Activated CD4-positive, CD25-positive, alpha-beta regulatory T cell treated with anti-CD3 and anti-CD28 coated beads, Interleukin-2, amount 50 U/mL, for 16 hours (primary cell): Measurements from ENCODE around the gene ATP4B.

Experiments
- DNase-seq: peaks from one replicate; pipeline ENCODE4 v3.0.0-alpha.2; 2020; ENCODE audit warnings: low read depth, low spot score

ATP4B gene

GRCh38 chr13:113642563-113642962, 15.4 kb downstream of the ATP4B start:
- DNase-seq = no peak

DNA sequence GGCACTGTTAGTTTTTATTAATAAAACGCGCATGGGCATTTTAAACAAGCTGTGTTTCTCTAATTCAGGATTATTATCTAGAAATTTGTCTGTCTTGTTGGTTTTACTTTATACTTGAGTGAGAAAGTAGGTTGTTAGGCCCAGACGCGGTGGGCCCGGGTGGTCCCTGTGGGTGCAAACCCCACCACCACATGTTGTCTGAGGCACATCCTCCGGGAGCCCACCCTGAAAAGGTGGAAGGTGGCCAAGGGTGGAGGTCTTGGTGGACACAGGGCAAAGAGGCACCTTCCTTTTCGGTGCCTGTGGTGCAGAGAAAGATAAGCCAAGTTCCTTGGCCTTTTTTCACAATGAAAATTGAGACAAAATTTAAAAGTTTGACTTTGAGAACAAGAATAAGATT, 16.6 kb downstream of the ATP4B start:
- DNase-seq = no peak

- no peak for DNase-seq
Observed at GRCh38 chr13:113639616-113640262, 18.3 kb downstream of the ATP4B start.

DNA sequence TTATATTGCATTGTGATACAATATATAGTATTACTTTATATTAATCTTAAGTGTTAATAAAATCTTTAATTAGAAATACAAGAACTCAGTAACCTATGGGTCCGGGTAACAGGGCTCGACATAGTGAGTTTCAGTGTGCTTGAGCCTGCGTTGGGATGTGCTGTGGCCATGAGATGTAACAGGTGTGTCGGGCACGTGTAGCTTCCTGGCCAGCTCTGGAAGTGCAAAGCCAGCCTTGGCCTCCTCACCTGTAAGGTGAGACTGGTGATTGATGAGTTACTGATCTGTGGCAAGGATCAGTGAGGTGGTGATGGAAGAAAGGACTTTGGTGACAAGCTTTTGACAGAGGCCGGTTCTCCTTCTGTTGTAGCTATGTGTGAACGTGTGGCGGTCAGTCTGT, 19.2 kb downstream of the ATP4B start:
- DNase-seq = no peak

GRCh38 chr13:113638173-113638746, 19.7 kb downstream of the ATP4B start:
- DNase-seq = no peak

GRCh38 chr13:113637262-113638160, 20.5 kb downstream of the ATP4B start:
- no peak for DNase-seq

DNA sequence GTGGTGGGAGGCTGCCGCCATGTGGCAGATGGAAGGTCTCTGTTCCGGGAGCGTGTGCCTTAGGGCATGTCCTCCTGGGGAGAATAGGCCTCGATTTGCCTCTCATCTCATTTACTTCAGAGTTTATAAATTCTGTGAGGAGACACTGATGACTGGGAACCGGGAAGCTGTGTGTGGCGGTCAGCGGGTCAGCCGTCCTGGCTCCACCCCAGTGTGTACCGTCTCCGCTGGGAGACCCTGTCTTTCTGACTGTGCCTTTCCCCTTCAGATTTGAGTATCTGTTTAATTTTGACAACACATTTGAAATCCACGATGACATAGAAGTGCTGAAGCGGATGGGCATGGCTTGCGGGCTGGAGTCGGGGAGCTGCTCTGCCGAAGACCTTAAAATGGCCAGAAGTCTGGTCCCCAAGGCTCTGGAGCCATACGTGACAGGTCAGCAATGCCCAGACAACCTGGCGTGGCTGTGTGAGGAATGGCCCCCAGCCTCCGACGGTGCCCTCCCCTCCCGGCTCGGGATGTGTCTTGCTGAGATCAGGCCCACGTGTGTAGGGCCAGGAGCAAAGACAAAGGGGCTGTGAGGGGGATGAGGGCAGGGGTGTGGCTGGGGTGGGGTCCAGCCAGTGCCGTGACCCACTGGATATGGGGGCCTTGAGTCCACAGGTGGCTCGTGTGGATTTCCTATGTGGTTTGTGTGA, 21.6 kb downstream of the ATP4B start:
- no peak for DNase-seq

- DNase-seq = no peak
Observed at GRCh38 chr13:113635709-113636108, 22.3 kb downstream of the ATP4B start.

DNA sequence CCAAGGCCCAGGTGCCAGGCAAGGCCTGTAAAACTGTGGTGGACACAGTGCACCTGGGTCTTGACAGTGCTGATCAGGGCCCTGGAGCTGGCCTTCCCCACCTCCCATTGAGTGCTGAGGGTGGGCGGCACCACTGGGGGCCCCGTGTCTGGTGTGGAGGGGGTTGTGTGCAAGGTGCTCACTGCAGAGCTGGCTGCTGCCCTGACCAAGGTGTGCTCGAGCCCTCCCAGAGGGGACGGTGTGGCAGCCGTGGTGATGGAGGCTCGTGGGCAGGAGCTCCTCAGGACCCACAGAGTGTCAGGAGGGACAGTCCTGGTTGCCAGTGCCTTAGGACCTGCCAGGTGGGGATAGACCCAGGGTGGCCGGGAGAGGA, 23.0 kb downstream of the ATP4B start:
- DNase-seq = no peak

DNA sequence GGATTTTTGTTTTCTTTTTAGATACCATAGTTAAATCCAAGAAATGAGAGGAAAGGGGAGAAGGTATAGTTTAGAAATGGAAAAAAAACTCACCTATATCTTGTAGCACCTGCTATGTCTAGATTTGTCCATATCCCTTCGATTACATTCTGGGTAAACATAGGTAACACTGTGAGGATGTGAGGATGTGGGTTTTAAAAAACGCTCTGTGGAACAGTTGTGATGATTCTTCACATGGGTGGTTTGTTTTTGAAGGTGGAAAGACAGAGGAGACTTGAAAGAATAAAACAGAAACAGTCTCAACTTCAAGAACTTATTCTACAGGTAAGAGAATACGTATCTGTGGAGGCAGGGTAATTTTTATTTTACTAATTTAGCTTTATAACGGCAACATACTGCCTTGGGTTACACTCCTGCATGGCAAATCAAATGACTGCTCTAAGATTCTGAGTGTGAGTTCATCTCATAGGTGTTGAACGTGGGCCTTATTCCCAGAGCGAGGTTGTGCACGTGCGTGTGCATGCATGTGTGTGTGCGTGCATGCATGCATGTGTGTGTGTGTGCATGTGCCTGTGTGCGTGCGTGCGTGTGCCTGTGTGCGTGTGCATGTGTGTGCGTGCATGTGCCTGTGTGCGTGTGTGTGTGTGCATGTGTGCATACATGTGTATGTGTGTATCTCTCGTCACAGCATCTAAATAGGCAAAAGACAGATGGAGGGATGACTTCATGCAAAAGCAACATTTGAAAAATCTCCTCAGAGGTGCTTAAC, 23.5 kb downstream of the ATP4B start:
- DNase-seq = no peak

- DNase-seq = no peak
Observed at GRCh38 chr13:113633485-113633873, 24.5 kb downstream of the ATP4B start.

DNA sequence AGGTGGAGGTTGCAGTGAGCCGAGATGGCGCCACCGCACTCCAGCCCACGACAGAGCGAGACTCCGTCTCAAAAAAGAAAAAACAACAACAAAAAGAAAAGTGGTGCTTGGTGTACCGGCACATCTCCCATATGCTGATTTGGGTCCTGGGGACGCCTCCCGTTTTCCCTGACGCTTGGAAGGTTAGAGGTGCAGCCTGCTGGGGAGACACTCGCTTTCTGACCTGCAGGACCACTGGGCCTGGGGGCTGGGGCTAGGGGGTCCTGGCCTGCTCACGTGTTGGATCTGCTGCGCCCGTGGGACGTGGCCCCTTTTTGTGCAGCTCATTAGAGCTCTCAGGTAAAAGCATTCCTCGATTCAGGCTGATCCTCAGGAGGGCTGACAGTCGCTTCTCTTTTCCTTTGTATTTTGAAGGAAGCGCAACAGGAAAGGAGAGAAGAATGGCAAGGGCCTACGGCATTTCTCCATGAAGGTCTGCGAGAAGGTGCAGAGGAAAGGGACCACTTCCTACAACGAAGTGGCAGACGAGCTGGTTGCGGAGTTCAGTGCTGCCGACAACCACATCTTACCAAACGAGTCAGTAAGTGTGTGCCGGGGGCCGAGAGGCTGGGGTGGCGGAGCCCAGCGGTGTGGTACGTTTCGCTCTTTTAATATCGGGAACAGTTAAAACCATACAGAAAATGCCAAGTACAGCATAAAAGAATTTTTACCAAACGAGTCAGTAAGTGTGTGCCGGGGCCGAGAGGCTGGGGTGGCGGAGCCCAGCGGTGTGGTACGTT, 25.1 kb downstream of the ATP4B start:
- no peak for DNase-seq

DNA sequence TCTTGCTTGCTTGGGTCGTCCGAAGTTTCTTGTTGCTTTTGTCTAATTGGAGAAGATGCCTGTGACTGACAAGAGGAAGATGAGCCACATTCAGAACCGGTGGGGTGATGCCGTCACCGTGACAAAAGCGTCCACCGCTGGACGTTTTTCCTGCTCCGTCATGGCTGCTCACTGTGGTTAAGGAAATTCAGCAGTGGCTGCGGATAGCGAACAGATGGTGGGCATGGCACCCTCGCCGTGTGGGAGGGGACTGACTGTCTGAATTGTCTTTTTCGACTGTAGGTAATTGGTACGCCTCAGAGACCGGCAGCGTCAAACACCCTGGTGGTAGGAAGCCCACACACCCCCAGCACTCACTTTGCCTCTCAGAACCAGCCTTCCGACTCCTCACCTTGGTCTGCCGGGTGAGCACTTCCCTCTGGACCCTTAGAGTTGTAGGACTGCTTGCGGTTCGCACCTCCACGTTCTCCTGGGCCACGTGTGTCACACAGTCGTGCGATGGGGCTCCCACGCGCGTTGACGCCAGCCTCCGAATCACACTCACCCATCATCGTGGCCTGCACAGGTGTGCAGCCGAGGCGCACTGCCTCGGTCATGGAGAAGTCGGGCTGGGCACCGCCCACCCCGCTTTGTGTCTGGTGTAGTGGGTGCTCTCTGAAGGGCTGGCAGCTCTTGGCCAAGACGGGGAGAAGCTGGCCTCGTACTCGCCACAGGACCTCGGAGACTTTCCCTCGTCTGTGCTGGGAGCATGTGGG, 26.5 kb downstream of the ATP4B start:
- DNase-seq = no peak

DNA sequence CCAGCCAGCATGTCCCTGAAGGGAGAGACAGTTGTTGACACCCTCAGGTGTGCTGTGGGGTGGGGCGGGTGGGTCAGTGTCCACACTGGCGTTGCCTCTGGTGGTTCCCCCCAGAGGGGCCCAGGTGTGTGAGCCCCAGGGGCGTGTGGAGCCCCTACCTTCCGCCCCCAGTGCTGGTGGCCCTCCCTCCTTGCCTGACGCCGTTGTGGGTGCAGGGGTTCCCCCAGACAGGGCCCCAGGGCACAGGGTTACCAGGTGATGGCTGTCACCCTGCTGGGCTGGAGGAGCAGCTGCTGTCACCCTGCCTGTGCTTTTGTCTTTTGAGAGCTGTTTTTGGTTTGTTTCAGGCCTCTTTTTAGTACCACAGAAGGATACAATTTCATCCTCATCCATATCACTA, 27.2 kb downstream of the ATP4B start:
- no peak for DNase-seq

DNA sequence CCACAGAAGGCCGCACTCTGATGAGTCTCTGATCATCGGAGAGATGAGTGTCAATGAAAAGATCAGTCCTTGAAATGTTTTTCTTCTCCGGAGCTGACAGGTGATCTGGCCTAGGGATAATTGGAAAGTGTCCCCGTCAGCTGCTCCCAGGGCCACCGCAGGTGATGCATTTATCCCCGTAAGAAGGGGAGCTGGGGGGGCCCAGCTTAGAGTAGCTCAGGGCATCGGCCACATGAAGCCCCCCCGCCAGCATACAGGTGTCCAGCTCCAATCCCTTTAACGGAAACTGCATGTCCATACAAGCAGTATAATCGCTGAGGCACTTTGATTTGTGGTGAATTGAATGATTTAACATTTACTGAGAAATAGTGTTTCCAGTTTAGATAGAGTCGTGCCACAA, 27.7 kb downstream of the ATP4B start:
- no peak for DNase-seq

DNA sequence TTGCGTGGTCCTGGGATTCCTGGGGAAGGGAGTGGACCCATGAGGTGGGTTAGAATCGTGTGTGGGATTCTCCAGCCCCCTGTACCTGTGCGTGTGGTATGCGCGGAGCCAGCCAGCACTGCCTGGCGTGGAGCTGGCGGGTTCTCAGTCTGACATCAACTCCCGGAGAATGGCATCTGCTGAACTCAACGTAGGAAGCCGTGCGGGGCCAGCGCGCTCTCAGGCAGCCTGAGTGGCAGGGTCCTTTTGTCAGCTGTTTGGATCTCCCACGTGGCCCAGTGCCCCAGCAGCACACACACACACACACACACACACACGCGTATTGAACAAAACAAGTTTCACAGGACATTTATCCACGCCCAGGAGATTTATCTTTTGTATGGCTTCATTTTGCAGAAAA, 28.1 kb downstream of the ATP4B start:
- DNase-seq = no peak

DNA sequence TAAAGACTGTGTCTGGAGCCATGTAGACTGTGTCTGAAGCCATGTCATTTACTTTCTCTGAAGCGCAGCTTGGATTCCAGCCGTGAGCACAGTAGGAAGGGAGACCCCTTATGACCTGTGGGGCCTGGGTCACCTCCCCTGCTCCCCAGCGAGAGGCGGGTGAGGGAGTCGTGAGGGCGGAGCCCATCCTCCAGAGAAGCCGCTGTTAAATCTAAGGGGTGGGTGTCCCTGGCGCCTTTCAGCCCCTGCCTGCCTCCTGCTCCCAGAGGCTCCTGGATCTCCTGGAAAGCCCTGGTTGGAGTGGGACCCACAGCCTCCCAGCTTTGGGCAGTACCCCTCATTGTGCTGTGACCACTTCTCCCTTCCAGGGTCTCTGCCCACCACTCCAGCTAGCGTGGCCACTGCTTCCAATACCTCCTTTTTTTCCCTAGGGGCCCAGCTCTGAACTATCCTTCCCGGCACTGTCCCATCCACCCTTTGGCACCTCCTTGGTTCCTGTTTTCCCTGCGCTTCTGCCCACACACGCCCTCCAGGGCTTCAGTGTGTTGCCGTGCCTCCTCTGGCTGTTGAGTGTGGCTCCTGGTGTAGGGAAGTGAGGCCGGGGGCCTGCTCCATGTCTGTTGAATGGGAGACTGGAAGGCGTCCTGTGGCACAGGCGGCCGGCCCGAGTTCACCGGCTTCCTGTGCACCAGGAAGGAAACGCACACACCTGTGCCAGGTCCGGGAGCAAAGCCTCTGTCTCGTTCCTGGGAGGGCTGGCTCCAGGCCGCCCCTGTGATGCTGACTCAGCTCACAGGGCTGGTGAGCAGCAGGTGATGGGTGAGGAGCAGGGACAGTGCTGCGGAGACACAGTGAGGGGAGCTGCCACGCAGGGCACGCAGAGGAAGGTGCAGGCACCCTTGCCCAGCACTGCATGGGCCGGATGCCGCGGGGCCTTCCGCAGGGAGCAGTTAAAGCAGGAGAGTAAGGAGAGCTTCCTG, 29.4 kb downstream of the ATP4B start:
- no peak for DNase-seq

DNA sequence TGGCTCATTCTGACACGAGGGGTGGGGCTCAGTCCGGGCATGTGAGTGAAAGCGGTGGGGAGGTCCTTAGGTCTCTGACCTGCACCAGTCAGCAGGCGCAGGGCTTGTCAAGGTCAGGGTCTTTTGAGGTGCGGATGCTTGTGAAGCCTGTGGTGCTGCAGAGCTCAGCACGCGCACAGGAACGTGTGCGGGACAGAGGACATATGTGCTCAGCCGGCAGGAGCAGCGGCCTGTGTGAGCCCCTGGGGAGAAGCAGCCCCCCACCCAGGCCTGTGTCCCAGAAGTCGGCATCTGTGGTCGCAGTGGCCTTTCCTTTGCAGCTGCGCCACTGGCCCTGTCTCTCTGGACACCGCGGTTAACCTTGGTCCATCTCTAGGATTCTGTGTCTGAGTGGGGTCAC, 30.9 kb downstream of the ATP4B start:
- DNase-seq = no peak
